GM19372 (cell line): ENCODE results near the gene ZMYND15.
"Not testable (repeated sequence)": the region's sequence is repeated elsewhere in the genome, so short reads cannot be mapped to it uniquely, and the experiment has no call there.

Experiments
- ATAC-seq: cut with Tn5 transposase; IDR thresholded peaks from one replicate; pipeline ENCODE4 v1.9.1; 2021; ENCODE audit warnings: mild to moderate bottlenecking, low read depth, moderate library complexity; ENCODE audit not compliant: unreplicated experiment

Gene ZMYND15

GRCh38 chr17:4739122-4740024 lies at the start of gene ZMYND15, which contains the start of gene CXCL16:
ZMYND15 (plus strand) TSS chr17:4739833; CDS start chr17:4740549, 716 bp downstream.
CXCL16 (minus strand) TSS chr17:4739928; CDS start chr17:4739339, 589 bp downstream.
- no peak for ATAC-seq

GRCh38 chr17:4689872-4690271 lies 49.8 kb upstream of the ZMYND15 start:
- not testable (repeated sequence) for ATAC-seq

- no peak for ATAC-seq
Measured at GRCh38 chr17:4690745-4691144, 48.9 kb upstream of the ZMYND15 start.

DNA sequence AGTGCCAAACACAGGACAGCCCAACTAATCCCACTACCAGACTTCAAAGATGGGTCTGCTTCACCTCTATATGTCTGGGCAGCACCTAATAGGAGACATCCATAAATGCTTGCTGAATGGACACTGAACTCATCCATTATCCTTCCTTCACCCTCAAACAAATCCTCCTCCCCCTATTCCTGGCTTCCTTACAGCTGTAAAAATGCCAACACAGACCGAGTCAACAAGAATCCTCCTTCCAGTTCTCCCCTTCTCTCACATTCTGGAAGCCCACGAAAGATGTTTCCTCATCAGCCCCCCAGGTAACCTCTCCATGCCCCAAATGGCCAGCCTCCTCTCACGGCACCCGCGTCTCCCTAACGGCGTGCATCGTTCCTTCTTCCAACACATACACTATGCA lies 47.9 kb upstream of the ZMYND15 start:
- ATAC-seq: no peak

DNA sequence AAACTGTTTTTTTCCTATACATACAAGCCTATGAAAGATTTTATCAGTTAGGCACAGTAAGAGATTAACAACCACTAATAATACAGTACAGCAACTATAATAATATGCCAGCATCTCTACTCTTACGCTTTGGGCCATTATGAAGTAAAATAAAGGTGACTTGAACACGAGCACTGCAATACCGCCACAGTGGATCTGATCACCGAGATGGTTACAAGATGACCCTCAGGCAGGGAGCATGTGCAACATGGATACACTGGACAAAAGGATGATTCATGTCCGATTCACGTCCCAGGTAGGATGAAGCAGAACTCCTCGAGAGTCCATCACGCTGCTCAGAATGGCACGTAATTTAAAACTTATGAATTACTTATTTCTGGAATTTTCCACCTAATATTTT lies 46.2 kb upstream of the ZMYND15 start:
- ATAC-seq: no peak

DNA sequence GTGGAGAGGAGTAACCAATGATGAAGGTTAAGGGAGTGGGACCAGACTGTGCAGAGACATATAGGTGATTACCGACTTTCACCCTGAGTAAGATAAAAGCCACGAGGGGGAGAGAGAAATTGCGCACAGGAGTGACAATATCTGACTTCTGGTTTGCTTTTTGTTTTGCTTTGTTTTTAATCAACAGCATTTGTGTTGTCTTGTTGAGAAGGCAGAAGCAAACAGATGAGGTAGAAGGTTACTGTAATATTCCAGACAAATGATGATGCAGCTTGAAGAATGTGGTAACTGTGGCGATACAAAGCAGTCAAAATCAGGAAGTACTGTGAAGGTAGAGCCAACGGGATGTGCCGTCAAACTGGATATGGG lies 43.2 kb upstream of the ZMYND15 start:
- ATAC-seq: no peak

GRCh38 chr17:4699401-4700056 lies 40.1 kb upstream of the ZMYND15 start:
- ATAC-seq: not testable (repeated sequence)

DNA sequence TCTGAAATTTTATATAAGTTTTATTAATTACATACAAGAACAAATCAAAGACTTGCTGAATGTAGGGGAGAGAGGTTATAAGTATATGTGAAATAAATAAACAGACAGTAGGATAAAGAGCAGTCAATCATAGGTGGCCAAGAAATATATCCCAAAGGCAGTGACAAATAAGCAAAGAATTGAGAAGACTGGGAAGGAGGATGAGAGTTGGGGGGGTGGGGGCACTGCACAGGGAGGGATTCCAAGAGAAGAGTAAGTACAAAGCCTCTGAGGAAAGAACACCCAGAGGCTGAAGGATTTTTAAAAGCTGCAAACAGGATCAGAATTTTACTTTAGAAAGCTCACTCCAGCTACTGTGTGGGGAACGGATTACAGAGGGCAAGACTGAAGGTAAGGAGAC lies 38.5 kb upstream of the ZMYND15 start:
- ATAC-seq: no peak

DNA sequence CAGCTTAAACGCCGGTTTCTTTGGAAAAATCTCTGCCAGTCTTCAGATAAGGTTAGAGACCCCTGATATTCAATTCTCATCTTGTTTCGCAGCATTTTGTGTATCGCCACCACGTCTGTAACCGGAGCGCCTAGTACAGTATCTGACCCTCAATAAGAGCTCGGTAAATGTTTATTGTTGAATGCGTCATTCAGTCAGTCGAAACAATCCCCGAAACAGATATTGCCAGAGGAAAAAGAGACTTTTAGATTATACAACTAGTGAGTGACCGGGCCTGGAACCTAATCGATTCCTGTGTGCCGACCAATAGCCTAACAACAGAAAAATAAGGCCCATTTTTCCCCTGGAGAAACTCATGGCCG lies 36.3 kb upstream of the ZMYND15 start:
- ATAC-seq: no peak

DNA sequence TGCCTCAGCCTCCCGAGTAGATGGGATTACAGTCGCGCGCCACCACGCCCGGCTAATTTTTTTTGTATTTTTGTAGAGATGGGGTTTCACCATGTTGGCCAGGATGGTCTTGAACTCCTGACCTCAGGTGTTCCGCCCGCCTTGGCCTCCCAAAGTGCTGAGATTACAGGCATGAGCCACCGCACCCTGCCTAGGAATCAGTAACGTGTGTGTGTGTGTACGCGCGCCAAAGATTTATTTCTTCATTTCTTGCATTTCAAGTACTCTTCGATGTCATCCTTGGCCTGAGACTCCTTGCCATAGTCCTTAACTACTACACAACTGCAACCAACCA lies 35.1 kb upstream of the ZMYND15 start:
- not testable (repeated sequence) for ATAC-seq

DNA sequence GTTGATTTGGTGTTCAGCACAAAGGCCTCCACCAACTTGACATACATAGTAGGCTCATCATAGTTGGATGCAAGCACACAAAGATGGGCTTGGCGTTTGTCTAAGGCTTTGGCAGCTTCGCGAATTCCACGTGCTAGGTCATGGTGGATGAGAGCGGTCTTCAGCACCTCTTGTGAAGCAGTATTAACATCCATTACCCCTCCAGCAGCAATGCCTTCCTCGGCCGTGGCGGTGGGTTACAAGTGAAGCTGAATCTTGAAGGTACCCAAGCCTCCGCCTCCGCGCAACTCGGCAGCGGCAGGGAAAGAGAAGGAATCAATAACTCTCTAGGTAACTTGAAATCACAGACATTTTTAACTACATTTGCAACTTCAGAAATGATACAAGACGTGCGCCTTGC lies 34.6 kb upstream of the ZMYND15 start:
- no peak for ATAC-seq

- ATAC-seq: no peak
Measured at GRCh38 chr17:4706121-4706520, 33.5 kb upstream of the ZMYND15 start.

DNA sequence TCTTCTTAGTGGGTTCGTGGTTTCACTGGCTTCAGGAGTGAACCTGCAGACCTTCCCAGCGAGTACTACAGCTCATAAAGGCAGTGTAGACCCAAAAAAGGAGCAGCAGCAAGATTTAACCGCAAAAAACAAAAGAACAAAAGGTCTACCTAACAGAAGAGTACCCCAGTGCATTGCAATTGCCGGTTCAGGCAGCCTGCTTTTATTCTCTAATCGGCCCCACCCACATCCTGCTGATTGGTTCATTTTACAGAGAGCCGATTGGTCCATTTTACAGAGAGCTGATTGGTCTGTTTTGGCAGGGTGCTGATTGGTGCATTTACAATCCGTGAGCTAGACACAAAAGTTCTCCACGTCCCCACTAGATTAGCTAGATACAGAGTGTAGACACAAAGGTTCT lies 31.2 kb upstream of the ZMYND15 start:
- no peak for ATAC-seq

DNA sequence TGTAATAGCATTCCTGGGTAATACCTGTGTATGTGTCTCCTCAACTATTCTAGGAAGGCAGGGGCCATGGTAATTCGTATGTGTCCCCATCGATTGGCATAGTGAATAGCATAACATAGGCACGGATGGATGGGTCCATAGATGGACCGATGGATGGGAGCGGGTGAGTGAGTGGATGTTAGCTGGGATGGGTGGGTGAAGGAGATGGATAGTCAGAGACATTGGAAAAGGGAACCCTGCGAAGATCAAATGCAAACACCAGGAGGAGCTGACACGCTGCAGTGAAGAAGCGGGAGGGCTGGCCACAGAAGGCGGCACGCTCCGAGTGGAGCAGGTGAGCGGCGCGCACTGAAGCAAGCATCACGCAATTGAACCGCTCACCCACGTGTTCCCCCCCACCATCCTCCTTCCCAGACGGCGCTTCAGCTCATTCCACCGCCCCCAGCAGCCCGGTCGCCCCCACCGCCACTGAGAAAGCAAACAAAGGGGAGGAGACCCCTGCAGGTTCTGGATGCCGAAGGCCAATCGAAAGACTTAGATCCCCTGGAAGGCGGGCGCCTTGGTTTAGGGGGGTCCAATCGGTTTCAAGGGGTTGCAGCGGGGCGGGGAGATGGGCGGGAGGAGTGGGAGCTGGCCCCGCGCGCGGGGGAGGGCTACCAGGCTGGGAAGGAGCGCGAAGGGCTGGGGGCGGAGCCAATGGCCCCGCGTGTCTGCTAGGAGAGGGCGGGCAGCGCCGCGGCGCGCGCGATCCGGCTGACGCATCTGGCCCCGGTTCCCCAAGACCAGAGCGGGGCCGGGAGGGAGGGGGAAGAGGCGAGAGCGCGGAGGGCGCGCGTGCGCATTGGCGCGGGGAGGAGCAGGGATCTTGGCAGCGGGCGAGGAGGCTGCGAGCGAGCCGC lies 29.6 kb upstream of the ZMYND15 start, which contains the start of gene ARRB2:
ARRB2 (plus strand) TSS at position 839 of the 899 bp plus-strand sequence. CDS start 90 bp downstream, outside the sequence.
- ATAC-seq: peak; percentile 88

DNA sequence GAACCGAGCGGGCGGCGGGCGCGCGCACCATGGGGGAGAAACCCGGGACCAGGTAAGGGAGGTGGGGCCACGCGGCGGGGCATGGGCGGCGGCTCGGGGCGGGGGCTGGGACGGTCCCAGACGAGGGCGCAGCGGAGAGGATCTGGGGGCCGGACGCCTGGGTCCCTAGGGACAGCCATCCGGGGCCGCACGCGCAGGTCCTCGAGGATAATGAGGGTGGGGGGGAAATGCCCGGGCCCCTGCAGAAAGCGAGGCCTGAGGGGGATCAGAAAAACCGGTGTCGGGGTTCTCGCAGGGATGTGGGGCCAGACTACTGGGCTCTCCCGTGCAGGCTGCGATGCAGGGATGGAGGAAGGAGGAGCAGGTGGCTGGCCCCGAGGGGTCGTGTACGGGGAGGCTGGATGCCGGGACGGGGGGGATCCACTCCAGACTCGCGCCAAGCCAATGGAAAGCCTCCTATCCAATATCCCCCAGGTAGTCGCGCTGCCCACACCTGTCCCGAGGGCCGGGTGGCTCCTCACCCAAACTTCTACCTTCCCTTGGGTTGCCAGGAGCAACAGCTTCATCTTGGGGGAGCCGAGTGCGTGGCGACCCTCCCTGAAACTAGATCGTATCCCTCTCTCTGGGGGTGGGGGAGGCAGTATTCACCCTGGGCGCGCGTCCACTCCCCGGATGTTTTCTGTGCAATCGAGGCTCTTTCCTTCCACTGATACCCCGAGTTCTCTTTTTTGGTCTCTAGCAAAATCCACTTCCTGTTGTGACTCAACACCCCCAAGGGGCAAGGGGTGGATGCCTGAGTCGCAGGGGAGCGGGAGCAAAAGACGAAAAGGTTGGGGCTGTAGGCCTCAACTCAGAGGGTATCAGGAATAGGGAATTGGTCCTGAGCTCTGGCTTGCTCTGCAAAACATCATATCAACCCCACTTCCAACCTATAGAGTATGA lies 28.7 kb upstream of the ZMYND15 start:
- ATAC-seq: no peak

- ATAC-seq: no peak
Measured at GRCh38 chr17:4711661-4712181, 27.9 kb upstream of the ZMYND15 start.

DNA sequence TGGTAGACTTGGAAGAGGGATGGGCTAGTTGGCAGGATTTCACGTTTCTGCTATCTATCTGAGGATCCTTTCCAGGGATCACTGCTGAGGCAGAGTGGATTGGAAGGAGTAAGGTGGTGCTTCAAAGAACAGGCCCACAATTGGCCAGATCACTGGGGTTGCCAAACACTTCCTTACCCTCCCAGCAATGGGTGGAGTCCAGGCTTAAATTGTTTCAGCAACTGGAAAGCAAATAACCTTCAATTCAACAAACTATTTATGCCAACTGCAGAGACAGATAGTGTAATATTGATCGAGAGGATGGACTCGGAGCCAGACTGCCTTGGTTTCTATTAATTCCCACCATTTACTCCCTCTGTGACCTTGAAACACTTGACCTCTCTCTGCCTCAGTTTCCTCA lies 27.1 kb upstream of the ZMYND15 start:
- ATAC-seq: no peak

DNA sequence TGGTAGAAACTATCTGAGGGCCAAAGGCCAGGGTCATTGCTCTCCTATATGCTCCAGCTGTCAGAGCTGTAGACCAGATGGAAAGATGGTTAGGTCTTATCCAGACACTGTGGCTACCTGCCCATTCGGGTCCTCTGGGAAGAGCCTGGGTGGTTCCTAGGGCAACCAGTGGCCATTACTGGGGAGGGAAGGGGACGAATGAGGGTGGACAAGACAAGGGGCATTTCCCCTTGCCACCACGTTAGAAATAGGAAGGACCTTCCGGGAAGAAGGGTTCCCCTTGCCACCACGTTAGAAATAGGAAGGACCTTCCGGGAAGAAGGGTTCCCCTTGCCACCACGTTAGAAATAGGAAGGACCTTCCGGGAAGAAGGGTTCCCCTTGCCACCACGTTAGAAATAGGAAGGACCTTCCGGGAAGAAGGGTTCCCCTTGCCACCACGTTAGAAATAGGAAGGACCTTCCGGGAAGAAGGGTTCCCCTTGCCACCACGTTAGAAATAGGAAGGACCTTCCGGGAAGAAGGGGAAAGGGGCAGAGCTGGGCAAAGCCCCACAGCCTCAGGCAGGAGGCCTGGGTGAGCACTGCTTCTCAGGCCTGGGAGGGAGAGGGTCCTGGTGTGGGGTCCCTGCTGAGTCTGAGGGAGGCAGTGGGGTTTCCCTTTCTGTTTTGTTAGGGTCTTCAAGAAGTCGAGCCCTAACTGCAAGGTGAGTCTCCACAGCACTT lies 25.1 kb upstream of the ZMYND15 start:
- not testable (repeated sequence) for ATAC-seq
